ENCODE data around the gene RNF150. TPM values are rescaled to one million over a fixed set of nuclear protein-coding genes. Genes with fewer than 3 reads are reported as not detected.

RNF150 gene
- total RNA-seq, 2 donors from 2014 or later = 23.6 to 26.6 TPM

GRCh38 chr4:141045848-141046247 is 87.4 kb downstream of the RNF150 start:
- intact Hi-C loops (cut with DNase I) = no loop called here
- no peak for DNase-seq (ENCODE audit: low spot score)

GRCh38 chr4:141041021-141041476 is 92.2 kb downstream of the RNF150 start:
- no peak for DNase-seq (ENCODE audit: low spot score)
- intact Hi-C loops (cut with DNase I) = no loop called here

GRCh38 chr4:141039156-141039555 is 94.1 kb downstream of the RNF150 start:
- DNase-seq (ENCODE audit: low spot score) = no peak
- intact Hi-C loops (cut with DNase I) = no loop called here

GRCh38 chr4:141038428-141038827 is 94.8 kb downstream of the RNF150 start:
- intact Hi-C loops (cut with DNase I) = no loop called here
- no peak for DNase-seq (ENCODE audit: low spot score)

GRCh38 chr4:141037446-141037845 is 95.8 kb downstream of the RNF150 start:
- DNase-seq (ENCODE audit: low spot score) = no peak
- intact Hi-C loops (cut with DNase I) = no loop called here

- DNase-seq (ENCODE audit: low spot score) = no peak
- intact Hi-C loops (cut with DNase I) = no loop called here
Measured at GRCh38 chr4:141036786-141037185, 96.5 kb downstream of the RNF150 start.

GRCh38 chr4:141035920-141036319 is 97.3 kb downstream of the RNF150 start:
- intact Hi-C loops (cut with DNase I) = no loop called here
- no peak for DNase-seq (ENCODE audit: low spot score)

GRCh38 chr4:141028024-141028529 is 105.2 kb downstream of the RNF150 start:
- no peak for DNase-seq (ENCODE audit: low spot score)
- intact Hi-C loops (cut with DNase I) = no loop called here

- DNase-seq (ENCODE audit: low spot score) = no peak
- intact Hi-C loops (cut with DNase I) = no loop called here
Measured at GRCh38 chr4:141027421-141027820, 105.8 kb downstream of the RNF150 start.

GRCh38 chr4:141026900-141027299 is 106.4 kb downstream of the RNF150 start:
- no peak for DNase-seq (ENCODE audit: low spot score)
- intact Hi-C loops (cut with DNase I) = no loop called here

GRCh38 chr4:141023051-141023450 is 110.2 kb downstream of the RNF150 start:
- no peak for DNase-seq (ENCODE audit: low spot score)
- intact Hi-C loops (cut with DNase I) = no loop called here

GRCh38 chr4:141022111-141022695 is 111.1 kb downstream of the RNF150 start:
- intact Hi-C loops (cut with DNase I) = no loop called here
- DNase-seq (ENCODE audit: low spot score) = no peak

- no peak for DNase-seq (ENCODE audit: low spot score)
- intact Hi-C loops (cut with DNase I) = no loop called here
Measured at GRCh38 chr4:141021397-141022110, 111.7 kb downstream of the RNF150 start.

GRCh38 chr4:141020801-141021261 is 112.4 kb downstream of the RNF150 start:
- intact Hi-C loops (cut with DNase I) = no loop called here
- DNase-seq (ENCODE audit: low spot score) = no peak

GRCh38 chr4:141019768-141020167 is 113.5 kb downstream of the RNF150 start:
- intact Hi-C loops (cut with DNase I) = no loop called here

GRCh38 chr4:141016117-141016798 is 117.0 kb downstream of the RNF150 start:
- intact Hi-C loops (cut with DNase I) = no loop called here
- DNase-seq (ENCODE audit: low spot score) = no peak

More at GRCh38 chr4:141019768-141020167, 113.5 kb downstream of the RNF150 start:
- no peak for DNase-seq (ENCODE audit: low spot score)

- intact Hi-C loops (cut with DNase I) = no loop called here
- no peak for DNase-seq (ENCODE audit: low spot score)
Measured at GRCh38 chr4:141013899-141014298, 119.4 kb downstream of the RNF150 start.

- intact Hi-C loops (cut with DNase I) = no loop called here
- DNase-seq (ENCODE audit: low spot score) = no peak
Measured at GRCh38 chr4:141011901-141012315, 121.4 kb downstream of the RNF150 start.

GRCh38 chr4:141009931-141010330 is 123.3 kb downstream of the RNF150 start:
- DNase-seq (ENCODE audit: low spot score) = no peak
- intact Hi-C loops (cut with DNase I) = no loop called here

- DNase-seq (ENCODE audit: low spot score) = no peak
- intact Hi-C loops (cut with DNase I) = no loop called here
Measured at GRCh38 chr4:141009129-141009528, 124.1 kb downstream of the RNF150 start.

Measured in posterior vena cava (tissue), 2 donors.